OCI-LY1 (cell line): ENCODE results near the gene SERGEF.

ENCODE experiments used
- CTCF ChIP-seq: fragments of 200-600 bp; sonication (generic), shearing (Covaris generic); IDR thresholded peaks from 2 replicates; pipeline ENCODE4 v1.5.1; 2017; ENCODE audit warnings: mild to moderate bottlenecking, antibody characterized with exemption, low read length, moderate library complexity, mixed read lengths
- EZH2 ChIP-seq: fragments of 200-600 bp; sonication (generic), shearing (Covaris generic); IDR thresholded peaks from 2 replicates; pipeline ENCODE4 v1.8.0; 2017; ENCODE audit warnings: borderline replicate concordance, mixed run types, mild to moderate bottlenecking, antibody characterized with exemption, low read length, moderate library complexity, mixed read lengths

- TF ChIP-seq CTCF: no peak; the same call in 1 of the 2 replicates
- no peak for TF ChIP-seq EZH2
Measured at GRCh38 chr11:17930544-17931125, 82.2 kb downstream of the SERGEF start.
